ENCODE data around the gene LZTFL1.

The LZTFL1 gene

DNA sequence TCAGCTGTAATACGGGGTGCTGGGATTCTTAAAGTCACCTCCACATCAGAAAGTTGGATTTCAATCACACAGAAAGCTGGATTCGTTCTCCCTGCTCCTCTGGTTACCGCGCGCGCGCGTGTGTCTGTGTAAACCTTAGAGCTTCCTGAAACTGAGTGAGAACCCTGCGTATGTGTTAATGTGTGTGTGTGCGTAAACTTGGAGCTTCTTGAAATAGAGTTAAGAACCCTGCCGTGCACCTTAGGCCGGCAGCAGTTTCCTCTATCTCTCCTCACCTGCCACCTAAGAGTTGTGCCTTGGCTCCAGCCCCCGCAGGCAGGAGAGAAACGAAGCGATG, 531 bp downstream of the LZTFL1 start:
- CTCF ChIA-PET, result interaction anchor here (0.9 to 4.9 kb wide), 6 partner anchors 12 to 87 kb away, joined by 3 to 23 read pairs (median 6); no protein-coding TSS in a partner anchor
- POLR2A ChIA-PET, result interaction anchor here (0.9 kb wide), 1 partner anchor 20 kb away, joined by 3 read pairs; no protein-coding TSS in a partner anchor
- no peak for TF ChIP-seq CTCF (IDR thresholded peaks at IDR 0.05; ENCODE audit: control extremely low read depth, extremely low read depth, low read depth, missing control alignments)
- no peak for DNase-seq (ENCODE audit: extremely low spot score)

DNA sequence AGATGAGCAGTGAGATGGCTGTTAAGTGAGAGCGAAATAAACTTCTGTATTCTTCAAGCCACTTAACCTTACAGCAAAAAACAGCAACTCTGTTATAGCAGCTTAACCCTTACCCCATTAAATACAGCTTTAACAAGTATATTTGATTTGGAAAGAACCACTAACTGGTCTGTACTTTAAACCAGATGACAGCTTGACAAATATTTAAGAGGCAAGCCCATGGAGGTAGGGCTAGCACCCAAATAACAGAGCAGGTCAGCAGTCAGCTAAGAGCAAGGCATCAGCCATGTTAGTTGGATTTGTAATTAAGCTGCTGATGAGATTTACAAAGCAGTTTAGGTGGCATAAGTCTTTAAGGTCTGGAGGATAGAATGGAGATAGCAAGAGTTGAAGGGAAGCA, 3.5 kb downstream of the LZTFL1 start:
- no peak for TF ChIP-seq CTCF (IDR thresholded peaks at IDR 0.05; ENCODE audit: control extremely low read depth, extremely low read depth, low read depth, missing control alignments)
- no peak for DNase-seq (ENCODE audit: extremely low spot score)
- ChIA-PET CTCF (interaction anchor here (1.1 kb wide), 1 partner anchor 77 kb away, joined by 4 read pairs; no protein-coding TSS in a partner anchor), POLR2A (no interaction called here)

GRCh38 chr3:45832699-45833098, 9.2 kb downstream of the LZTFL1 start:
- no peak for TF ChIP-seq CTCF (IDR thresholded peaks at IDR 0.05; ENCODE audit: control extremely low read depth, extremely low read depth, low read depth, missing control alignments)
- DNase-seq (ENCODE audit: extremely low spot score), result no peak
- CTCF ChIA-PET, result interaction anchor here (1.0 to 5.7 kb wide), 10 partner anchors 10 to 322 kb away, joined by 3 to 28 read pairs (median 5); partner anchors contain the start of genes LZTFL1 and SLC6A20
- POLR2A ChIA-PET, result no interaction called here

DNA sequence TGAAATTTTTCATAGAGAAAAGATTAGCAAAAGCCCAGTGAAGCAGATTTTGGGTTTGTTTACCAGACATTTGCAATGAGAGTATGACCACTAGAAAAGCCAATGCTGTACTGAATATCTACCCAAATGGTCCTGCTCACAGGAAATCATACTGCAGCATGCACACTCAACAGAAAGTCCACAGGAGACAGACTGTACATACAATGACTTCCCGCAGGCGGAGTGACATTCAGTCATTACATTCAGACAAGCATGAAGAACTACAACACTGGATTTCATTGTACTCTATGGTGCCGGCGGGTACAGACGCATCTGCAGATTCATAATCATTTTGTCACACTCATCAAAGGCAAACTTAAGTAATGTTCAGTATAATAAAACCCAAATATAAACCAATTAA, 11.8 kb downstream of the LZTFL1 start:
- no peak for DNase-seq (ENCODE audit: extremely low spot score)
- ChIA-PET POLR2A (no interaction called here), CTCF (interaction anchor here (1.3 to 5.7 kb wide), 2 partner anchors 17 to 99 kb away, joined by 5 to 28 read pairs; no protein-coding TSS in a partner anchor)
- TF ChIP-seq CTCF (IDR thresholded peaks at IDR 0.05; ENCODE audit: control extremely low read depth, extremely low read depth, low read depth, missing control alignments), result no peak

GRCh38 chr3:45826908-45827307, 15.0 kb downstream of the LZTFL1 start:
- ChIA-PET CTCF (interaction anchor here (1.0 to 2.1 kb wide), 10 partner anchors 10 to 252 kb away, joined by 3 to 7 read pairs (median 4); no protein-coding TSS in a partner anchor), POLR2A (no interaction called here)
- TF ChIP-seq CTCF (IDR thresholded peaks at IDR 0.05; ENCODE audit: control extremely low read depth, extremely low read depth, low read depth, missing control alignments), result no peak
- no peak for DNase-seq (ENCODE audit: extremely low spot score)

DNA sequence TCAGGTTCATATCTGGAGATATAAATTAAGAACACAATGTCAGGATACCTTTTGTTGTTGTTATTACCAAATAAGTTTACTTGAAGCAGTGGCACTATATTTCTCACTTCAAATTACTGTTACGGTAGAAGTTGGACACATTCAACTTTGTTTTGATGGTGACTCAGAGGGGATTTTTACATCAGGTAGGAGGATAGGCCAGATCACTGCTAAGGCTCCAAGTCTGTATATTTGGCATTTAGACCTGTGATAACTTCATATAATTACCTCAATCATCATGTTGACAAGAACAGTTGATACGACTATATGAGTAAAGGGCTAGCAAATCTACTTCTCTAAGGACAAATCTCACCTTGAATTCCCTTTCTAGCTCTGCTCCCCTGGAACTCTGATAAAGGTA, 15.6 kb downstream of the LZTFL1 start:
- TF ChIP-seq CTCF (IDR thresholded peaks at IDR 0.05; ENCODE audit: control extremely low read depth, extremely low read depth, low read depth, missing control alignments), result no peak
- ChIA-PET POLR2A (no interaction called here), CTCF (interaction anchor here (0.7 to 2.2 kb wide), 9 partner anchors 9 to 252 kb away, joined by 3 to 7 read pairs (median 4); partner anchors contain the start of gene LZTFL1)
- DNase-seq (ENCODE audit: extremely low spot score), result no peak
